ENCODE data around the gene DNAI1. TPM values are rescaled to one million over a fixed set of nuclear protein-coding genes. Genes with fewer than 3 reads are reported as not detected.

DNAI1 gene
- total RNA-seq, 1 experiment from 2014 or later: not detected

DNA sequence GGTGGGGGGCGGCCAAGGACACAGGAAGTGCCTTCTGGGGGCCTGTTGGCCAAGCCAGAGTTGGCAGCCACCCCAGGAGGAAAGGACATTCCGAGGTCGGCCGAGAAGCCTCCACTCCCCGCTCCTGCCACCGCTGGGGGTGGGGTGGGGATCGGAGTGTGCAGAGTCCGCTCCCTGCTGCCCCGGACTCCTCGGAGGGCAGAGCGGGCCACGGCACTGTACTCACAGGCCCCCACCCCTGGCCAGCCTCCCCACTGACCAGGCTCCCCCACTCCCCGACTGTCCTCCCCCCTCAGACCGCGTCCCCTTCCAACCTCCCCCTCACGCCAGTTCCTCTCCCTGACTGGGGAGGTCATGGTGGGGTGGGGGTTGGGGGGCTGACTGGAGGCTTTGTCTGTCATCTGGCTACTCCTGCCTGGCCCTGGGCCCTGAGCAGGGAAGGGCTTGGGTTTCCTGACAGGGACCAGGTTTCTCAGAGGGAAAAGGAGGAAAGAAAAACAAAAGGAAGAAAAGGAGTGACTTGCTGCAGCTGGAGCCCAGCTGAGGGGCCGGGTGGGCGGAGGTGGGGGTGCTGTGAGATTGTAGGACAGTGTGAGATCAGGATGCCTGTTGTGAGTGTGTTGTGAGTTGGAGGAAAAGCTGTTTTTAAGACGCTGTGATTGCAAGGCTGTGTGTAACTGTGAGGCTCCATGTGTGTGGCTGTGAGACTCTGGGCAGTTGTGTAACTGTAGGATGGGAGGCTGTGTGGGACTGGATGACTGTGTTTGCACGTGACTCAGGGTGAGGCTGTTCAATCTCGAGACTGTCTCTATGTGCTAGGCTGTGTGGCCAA, 101.2 kb downstream of the DNAI1 start:
- Histone ChIP-seq H3K4me2 (ENCODE audit: low read length) (no peak overlapping the region), H3K27me3 (ENCODE audit: low read length) (no peaks in the 10 kb centered on the region), H3F3A (ENCODE audit: low read length, unreplicated experiment) (no peaks in the 10 kb centered on the region), H4K20me1 (ENCODE audit: low read length) (no peaks in the 10 kb centered on the region), H3K4me1 (ENCODE audit: insufficient read depth, low read length) (no peaks in the 10 kb centered on the region), H3K27ac (ENCODE audit: low read length) (no peak overlapping the region), H3K9ac (ENCODE audit: low read length) (no peak overlapping the region), H2AFZ (ENCODE audit: low read length) (no peak overlapping the region), H3K4me3 (ENCODE audit: low read length) (no peak overlapping the region), H3K9me3 (ENCODE audit: low read length) (no peaks in the 10 kb centered on the region), H3K9me2 (replicated peaks; ENCODE audit: low read length) (no peaks in the 10 kb centered on the region), H3K79me2 (ENCODE audit: low read length) (no peaks in the 10 kb centered on the region), H3K36me3 (ENCODE audit: low read depth, low read length) (no peaks in the 10 kb centered on the region)
- DNase-seq (no peak), ATAC-seq (no peak)
- intact Hi-C loops (cut with micrococcal nuclease): no loop called here
- POLR2A ChIA-PET (ENCODE audit: unreplicated experiment): no interaction called here
- TF ChIP-seq, protein P1, sequence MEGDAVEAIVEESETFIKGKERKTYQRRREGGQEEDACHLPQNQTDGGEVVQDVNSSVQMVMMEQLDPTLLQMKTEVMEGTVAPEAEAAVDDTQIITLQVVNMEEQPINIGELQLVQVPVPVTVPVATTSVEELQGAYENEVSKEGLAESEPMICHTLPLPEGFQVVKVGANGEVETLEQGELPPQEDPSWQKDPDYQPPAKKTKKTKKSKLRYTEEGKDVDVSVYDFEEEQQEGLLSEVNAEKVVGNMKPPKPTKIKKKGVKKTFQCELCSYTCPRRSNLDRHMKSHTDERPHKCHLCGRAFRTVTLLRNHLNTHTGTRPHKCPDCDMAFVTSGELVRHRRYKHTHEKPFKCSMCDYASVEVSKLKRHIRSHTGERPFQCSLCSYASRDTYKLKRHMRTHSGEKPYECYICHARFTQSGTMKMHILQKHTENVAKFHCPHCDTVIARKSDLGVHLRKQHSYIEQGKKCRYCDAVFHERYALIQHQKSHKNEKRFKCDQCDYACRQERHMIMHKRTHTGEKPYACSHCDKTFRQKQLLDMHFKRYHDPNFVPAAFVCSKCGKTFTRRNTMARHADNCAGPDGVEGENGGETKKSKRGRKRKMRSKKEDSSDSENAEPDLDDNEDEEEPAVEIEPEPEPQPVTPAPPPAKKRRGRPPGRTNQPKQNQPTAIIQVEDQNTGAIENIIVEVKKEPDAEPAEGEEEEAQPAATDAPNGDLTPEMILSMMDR (conservative IDR thresholded peaks at IDR 0.05; ENCODE audit: low read depth, low read length): no peak
- no peak for TF ChIP-seq EZH2 (IDR thresholded peaks at IDR 0.05; ENCODE audit: low read length, unreplicated experiment)
- no TSS peak for BruUV-seq (replicated peaks)
- CTCF ChIA-PET: no interaction called here

DNA sequence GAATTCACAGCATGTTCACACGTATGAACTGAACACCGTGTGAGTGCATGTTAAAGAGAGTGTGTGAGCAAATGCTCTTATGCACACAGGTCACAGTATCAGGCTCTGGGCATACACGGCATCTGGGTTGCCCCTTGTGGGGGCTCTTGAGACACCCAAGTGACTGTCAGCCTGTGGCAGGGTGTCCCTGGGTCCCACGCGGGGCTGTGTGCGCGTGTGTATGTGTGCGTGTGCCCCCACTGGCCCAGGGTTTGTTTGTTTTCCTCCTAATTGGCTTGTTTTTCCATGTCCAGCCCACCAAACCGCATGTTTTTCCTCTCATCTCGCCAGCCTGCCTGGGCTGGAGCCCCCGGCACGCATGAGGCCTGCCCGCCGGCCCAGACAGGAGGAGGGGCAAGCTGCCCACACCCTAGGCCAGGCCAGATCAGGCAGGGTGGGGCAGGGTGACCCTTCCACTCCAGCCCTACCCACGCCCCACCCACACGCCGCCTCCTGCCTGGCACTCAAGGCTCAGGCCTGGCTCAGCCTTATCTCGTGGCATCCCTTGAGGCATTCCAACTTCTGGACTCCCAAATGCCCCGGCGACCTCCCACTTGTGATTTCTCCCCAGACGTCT, 102.1 kb downstream of the DNAI1 start:
- intact Hi-C loops (cut with micrococcal nuclease): no loop called here
- DNase-seq (no peak), ATAC-seq (no peak)
- no peaks in the 10 kb centered on the region for H4K20me1 ChIP-seq (ENCODE audit: low read length)
- TF ChIP-seq, protein P1 (conservative IDR thresholded peaks at IDR 0.05; ENCODE audit: low read depth, low read length): no peak
- TF ChIP-seq EZH2phosphoT487 (IDR thresholded peaks at IDR 0.05; ENCODE audit: borderline replicate concordance, low read length): no peak
- TF ChIP-seq EZH2 (IDR thresholded peaks at IDR 0.05; ENCODE audit: low read length, unreplicated experiment): no peak
- H3K27ac ChIP-seq (ENCODE audit: low read length): no peak overlapping the region
- no TSS peak for BruUV-seq (replicated peaks)
- no peaks in the 10 kb centered on the region for H3K9me2 ChIP-seq (replicated peaks; ENCODE audit: low read length)
- H3F3A ChIP-seq (ENCODE audit: low read length, unreplicated experiment): no peaks in the 10 kb centered on the region
- no peak overlapping the region for H2AFZ ChIP-seq (ENCODE audit: low read length)
- no peaks in the 10 kb centered on the region for H3K4me1 ChIP-seq (ENCODE audit: insufficient read depth, low read length)
- H3K9ac ChIP-seq (ENCODE audit: low read length): no peak overlapping the region
- H3K36me3 ChIP-seq (ENCODE audit: low read depth, low read length): no peaks in the 10 kb centered on the region
- no peaks in the 10 kb centered on the region for H3K9me3 ChIP-seq (ENCODE audit: low read length)
- H3K79me2 ChIP-seq (ENCODE audit: low read length): no peaks in the 10 kb centered on the region
- no peak overlapping the region for H3K4me3 ChIP-seq (ENCODE audit: low read length)
- CTCF ChIA-PET: no interaction called here
- no peaks in the 10 kb centered on the region for H3K27me3 ChIP-seq (ENCODE audit: low read length)
- H3K4me2 ChIP-seq (ENCODE audit: low read length): no peak overlapping the region
- POLR2A ChIA-PET (ENCODE audit: unreplicated experiment): no interaction called here

DNA sequence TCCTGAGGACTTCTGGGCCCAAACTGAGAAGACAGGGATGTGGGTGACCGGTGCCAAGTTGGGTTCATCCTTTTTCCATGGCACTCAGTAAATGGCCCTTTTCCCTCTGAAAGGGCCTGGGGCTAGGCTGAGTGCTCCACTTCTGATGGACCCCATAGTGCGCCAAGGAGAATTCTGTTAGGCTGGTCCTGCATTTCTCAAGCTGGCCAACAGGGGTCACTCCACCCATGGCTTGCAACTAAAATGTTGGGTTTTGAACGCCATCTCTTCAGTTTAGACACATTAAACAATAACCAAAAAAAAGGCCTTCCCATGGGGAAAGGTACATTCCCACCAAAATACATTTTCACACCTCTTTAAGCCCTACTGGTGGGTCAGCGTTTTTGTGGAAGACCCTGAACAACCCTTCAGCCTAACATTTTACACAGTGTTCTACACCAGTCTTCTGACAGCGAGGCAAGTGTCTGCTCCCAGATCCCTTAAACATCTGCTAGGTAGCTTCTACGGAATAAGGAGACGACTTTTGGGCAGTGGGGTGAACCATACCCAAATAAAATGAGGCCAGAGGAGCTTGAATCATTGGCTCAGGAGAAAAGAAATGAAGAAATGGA, 103.6 kb downstream of the DNAI1 start:
- Histone ChIP-seq H3K9me2 (replicated peaks; ENCODE audit: low read length) (no peaks in the 10 kb centered on the region), H3K9me3 (ENCODE audit: low read length) (no peaks in the 10 kb centered on the region), H3K36me3 (ENCODE audit: low read depth, low read length) (no peaks in the 10 kb centered on the region), H2AFZ (ENCODE audit: low read length) (no peak overlapping the region), H3K79me2 (ENCODE audit: low read length) (no peaks in the 10 kb centered on the region), H4K20me1 (ENCODE audit: low read length) (no peaks in the 10 kb centered on the region), H3K27ac (ENCODE audit: low read length) (no peak overlapping the region), H3K9ac (ENCODE audit: low read length) (no peak overlapping the region), H3F3A (ENCODE audit: low read length, unreplicated experiment) (no peaks in the 10 kb centered on the region), H3K4me3 (ENCODE audit: low read length) (no peak overlapping the region), H3K4me1 (ENCODE audit: insufficient read depth, low read length) (no peaks in the 10 kb centered on the region), H3K27me3 (ENCODE audit: low read length) (no peaks in the 10 kb centered on the region), H3K4me2 (ENCODE audit: low read length) (no peak overlapping the region)
- BruUV-seq (replicated peaks): no TSS peak
- no peak for ATAC-seq
- TF ChIP-seq EZH2phosphoT487 (IDR thresholded peaks at IDR 0.05; ENCODE audit: borderline replicate concordance, low read length) (no peak), EZH2 (IDR thresholded peaks at IDR 0.05; ENCODE audit: low read length, unreplicated experiment) (no peak)
- TF ChIP-seq, protein P1 (conservative IDR thresholded peaks at IDR 0.05; ENCODE audit: low read depth, low read length): peak; percentile 69
- peak; percentile 18 for DNase-seq
- intact Hi-C loops (cut with micrococcal nuclease): no loop called here
- ChIA-PET POLR2A (ENCODE audit: unreplicated experiment) (no interaction called here), CTCF (no interaction called here)

Measured in PC-3 (cell line).